Neural crest cell (in vitro differentiated cells): ENCODE data around the gene PANK4. TPM values are rescaled to one million over a fixed set of nuclear protein-coding genes. Genes with fewer than 3 reads are reported as not detected.
A peak's percentile ranks its signal among the peaks of the same experiment; 100 is the strongest.

Source experiments
- DNase-seq: peaks from one replicate; pipeline ENCODE4 v3.0.0; 2021; ENCODE audit warnings: low read depth, mixed read lengths, low spot score
- H3K27ac Mint-ChIP-seq: one replicate; pipeline ENCODE4 v1.8.0; 2021; ENCODE audit warnings: mild to moderate bottlenecking, mixed read lengths; ENCODE audit not compliant: unreplicated experiment
- H3K27me3 Mint-ChIP-seq: 2 replicates; pipeline ENCODE4 v1.8.0; 2021; ENCODE audit warnings: low read depth, mild to moderate bottlenecking, mixed read lengths
- H3K36me3 Mint-ChIP-seq: 2 replicates; pipeline ENCODE4 v1.8.0; 2021; ENCODE audit warnings: low read depth, mild to moderate bottlenecking, mixed read lengths
- H3K4me1 Mint-ChIP-seq: 2 replicates; pipeline ENCODE4 v1.8.0; 2021; ENCODE audit warnings: mixed read lengths
- H3K4me3 Mint-ChIP-seq: one replicate; pipeline ENCODE4 v1.8.0; 2021; ENCODE audit warnings: mild to moderate bottlenecking, mixed read lengths
- H3K9me3 Mint-ChIP-seq: 2 replicates; pipeline ENCODE4 v1.8.0; 2021; ENCODE audit warnings: mixed read lengths
- total RNA-seq: library from RNA; stranded (reverse); gene quantifications from 2 replicates; pipeline ENCODE4 v1.2.1, GENCODE V29; 2021
- TF ChIP-seq, protein P1 (sequence below): fragments of 200-600 bp; sonication (generic); conservative IDR thresholded peaks from 2 replicates; pipeline ENCODE4 v1.5.0; 2021; ENCODE audit warnings: antibody characterized with exemption, mild to moderate bottlenecking

PANK4 gene
- total RNA-seq, 1 donor from 2014 or later: 65.5 TPM

DNA sequence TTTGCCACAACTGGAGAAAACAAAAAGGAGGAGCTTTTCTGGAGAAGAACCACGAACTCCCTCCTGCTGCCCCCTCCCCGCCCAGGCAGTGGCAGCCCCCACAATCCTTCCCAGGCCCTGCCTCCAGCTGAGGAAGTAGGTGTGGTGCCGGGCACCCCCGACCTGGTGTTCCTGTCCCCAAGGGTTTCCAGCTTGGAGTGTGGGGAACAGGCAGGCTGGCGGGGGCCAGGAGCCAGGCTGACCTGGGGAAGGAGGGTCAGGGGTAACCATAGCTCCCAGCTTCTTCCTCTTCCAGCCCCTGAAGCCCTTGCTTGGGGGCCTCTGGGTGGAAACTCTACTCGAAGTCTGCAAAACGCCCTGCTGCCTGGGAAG lies 7.9 kb upstream of the PANK4 start:
- H3K4me3 Mint-ChIP-seq: peak overlapping the region; percentile 27
- DNase-seq: no peak
- peaks cover 33% of the 10 kb centered on the region for H3K4me1 Mint-ChIP-seq
- H3K36me3 Mint-ChIP-seq: no peaks in the 10 kb centered on the region
- H3K27me3 Mint-ChIP-seq: peaks cover 56% of the 10 kb centered on the region
- no peaks in the 10 kb centered on the region for H3K9me3 Mint-ChIP-seq
- no peak overlapping the region for H3K27ac Mint-ChIP-seq
- TF ChIP-seq, protein P1, sequence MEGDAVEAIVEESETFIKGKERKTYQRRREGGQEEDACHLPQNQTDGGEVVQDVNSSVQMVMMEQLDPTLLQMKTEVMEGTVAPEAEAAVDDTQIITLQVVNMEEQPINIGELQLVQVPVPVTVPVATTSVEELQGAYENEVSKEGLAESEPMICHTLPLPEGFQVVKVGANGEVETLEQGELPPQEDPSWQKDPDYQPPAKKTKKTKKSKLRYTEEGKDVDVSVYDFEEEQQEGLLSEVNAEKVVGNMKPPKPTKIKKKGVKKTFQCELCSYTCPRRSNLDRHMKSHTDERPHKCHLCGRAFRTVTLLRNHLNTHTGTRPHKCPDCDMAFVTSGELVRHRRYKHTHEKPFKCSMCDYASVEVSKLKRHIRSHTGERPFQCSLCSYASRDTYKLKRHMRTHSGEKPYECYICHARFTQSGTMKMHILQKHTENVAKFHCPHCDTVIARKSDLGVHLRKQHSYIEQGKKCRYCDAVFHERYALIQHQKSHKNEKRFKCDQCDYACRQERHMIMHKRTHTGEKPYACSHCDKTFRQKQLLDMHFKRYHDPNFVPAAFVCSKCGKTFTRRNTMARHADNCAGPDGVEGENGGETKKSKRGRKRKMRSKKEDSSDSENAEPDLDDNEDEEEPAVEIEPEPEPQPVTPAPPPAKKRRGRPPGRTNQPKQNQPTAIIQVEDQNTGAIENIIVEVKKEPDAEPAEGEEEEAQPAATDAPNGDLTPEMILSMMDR: no peak

DNA sequence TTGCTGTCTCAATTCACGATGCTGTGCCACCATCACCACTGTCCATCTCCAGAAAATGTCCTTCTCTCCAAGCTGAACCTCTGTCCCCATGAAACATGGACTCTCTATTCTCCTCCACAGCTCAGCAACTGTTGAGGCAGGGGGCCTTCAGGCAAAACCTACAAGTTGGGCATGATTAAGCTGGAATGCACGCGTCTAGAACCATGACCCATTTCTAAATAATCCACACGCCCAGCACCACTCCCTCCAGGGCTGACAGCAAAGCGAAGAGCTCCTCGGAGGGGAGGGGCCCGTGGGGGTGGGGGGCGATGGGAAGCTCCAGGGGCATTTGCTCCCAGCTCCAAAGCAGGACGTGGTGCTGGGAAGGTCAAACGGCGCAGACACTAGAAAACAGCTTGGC lies 7.0 kb upstream of the PANK4 start:
- peaks cover 33% of the 10 kb centered on the region for H3K4me1 Mint-ChIP-seq
- no peaks in the 10 kb centered on the region for H3K36me3 Mint-ChIP-seq
- H3K4me3 Mint-ChIP-seq: peak overlapping the region; percentile 24
- H3K9me3 Mint-ChIP-seq: no peaks in the 10 kb centered on the region
- H3K27me3 Mint-ChIP-seq: peaks cover 64% of the 10 kb centered on the region
- H3K27ac Mint-ChIP-seq: no peak overlapping the region
- DNase-seq: no peak
- TF ChIP-seq, protein P1: no peak

DNA sequence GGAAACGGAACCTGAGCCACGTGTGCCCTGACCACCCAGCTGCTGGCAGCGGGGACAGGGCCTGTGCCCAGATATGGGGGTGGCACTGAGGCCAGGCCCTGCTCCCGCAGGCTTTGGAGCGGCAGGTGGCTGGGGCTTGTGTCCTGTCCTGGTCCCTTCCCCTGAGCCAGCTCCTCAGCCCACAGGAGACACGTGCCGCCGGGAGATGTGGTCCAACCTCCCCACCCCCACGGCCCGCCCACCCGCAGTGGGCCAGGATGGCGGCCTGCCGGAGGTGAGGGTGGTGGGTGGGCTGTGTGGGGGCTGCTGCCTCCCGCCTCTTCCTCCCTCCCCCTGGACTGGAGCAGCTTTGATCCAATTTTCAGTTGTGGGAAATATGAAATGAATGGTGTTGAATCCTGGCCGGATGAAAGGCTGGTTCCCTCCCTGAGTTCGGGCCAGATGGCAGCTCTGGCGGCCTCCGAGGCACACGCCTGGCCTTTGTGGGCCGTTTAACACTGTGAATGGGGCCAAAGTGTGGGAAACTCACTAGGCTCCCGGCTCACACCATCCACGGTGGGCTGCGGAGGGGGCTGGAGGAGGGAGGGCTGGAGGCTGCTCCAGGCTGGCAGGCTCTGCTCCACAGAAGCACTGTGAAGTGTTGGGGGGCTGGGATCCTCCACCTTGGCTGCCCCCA lies 6.2 kb upstream of the PANK4 start:
- H3K27me3 Mint-ChIP-seq: peaks cover 71% of the 10 kb centered on the region
- peak overlapping the region; percentile 85 for H3K4me3 Mint-ChIP-seq
- H3K36me3 Mint-ChIP-seq: no peaks in the 10 kb centered on the region
- TF ChIP-seq, protein P1: no peak
- peak; percentile 20 for DNase-seq
- peaks cover 33% of the 10 kb centered on the region for H3K4me1 Mint-ChIP-seq
- H3K9me3 Mint-ChIP-seq: no peaks in the 10 kb centered on the region
- no peak overlapping the region for H3K27ac Mint-ChIP-seq

DNA sequence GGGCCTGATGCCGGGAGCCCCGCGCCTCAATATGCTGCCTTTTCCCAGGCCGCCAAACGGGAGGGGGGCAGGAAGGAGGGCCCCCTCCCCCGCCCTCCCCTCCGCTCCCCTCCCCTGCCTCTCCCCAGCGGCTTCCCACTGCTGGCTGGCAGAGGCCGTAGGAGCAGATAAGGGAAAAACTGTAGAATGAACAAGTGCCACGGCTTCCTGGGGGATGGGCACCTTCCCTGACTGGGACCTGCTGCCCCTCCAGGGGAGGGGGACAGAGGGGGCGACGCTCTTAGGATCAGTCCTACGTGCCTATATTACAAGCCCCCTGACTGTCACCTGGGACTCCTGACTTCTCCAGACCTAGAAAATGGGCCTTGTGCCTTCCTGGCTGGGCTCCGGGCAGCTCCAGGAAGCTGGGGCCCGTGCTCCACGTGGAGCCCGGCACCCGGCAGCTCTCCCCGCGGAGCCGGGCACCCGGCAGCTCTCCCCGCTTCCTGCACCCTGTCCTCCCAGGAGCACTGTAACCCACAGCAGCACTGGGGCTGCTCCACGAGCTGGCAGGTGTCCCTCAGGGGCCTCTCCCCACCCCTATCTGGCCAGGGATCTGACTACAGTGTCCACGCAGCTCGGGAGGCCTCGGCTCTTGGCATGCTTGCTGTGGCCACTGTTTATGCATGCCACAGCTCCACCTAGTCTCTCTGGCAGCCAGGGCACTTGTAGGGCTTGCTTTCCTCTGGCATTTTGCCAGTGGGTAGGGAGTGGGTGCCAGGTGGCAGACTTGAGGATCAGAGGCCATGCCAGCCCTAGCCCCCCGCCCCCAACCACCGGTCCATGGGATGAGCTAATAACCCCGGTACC lies 4.3 kb upstream of the PANK4 start:
- peaks cover 67% of the 10 kb centered on the region for H3K27me3 Mint-ChIP-seq
- peaks cover 39% of the 10 kb centered on the region for H3K4me1 Mint-ChIP-seq
- no peak overlapping the region for H3K27ac Mint-ChIP-seq
- peak overlapping the region; percentile 74 for H3K4me3 Mint-ChIP-seq
- H3K36me3 Mint-ChIP-seq: no peaks in the 10 kb centered on the region
- TF ChIP-seq, protein P1: no peak
- DNase-seq: no peak
- no peaks in the 10 kb centered on the region for H3K9me3 Mint-ChIP-seq

DNA sequence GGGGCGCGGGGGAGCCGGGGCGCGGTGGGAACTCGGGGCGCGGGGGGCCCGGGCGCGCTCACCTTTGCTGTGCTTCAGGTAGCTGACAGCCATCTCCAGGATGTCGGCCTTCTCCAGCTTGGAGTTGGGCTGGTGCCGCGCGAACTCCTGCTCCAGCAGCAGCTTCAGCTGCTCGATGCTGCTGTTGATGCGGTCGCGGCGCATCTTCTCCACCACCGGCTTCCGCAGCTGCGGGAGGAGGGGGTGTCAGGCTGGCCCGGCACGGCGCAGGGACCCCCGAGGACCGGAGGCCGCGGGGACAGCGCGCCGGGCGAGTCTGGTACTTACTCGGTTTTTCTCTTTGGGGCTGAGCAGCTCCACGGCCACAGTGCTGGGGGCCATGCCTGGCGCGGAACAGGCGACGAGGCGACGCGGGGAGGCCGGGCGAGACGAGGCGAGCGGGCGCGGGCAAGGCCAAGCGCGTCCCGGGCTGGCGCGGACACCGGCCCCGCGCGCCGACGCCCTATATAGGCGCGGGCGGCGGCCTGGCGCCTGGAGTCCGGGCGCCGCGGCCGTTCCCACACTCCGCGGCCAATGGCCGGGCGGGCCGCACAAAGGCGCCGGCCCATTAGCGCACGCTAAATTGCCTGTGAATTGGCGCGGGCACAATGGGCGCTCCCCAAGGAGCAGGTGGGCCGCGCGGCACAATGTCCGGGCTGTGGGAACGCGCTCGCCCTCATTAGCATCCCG lies 3.6 kb upstream of the PANK4 start, which contains the start of gene HES5:
HES5 (minus strand) TSS at position 480 of the 729 bp plus-strand sequence; CDS start at position 381, 99 bp downstream.
- TF ChIP-seq, protein P1: no peak
- Mint-ChIP-seq H3K36me3 (no peaks in the 10 kb centered on the region), H3K27me3 (peaks cover 61% of the 10 kb centered on the region), H3K9me3 (no peaks in the 10 kb centered on the region), H3K4me3 (peak within 1 kb of the TSS; percentile 98), H3K4me1 (peaks cover 37% of the 10 kb centered on the region), H3K27ac (no peak within 1 kb of the TSS)
- peak; percentile 66 for DNase-seq
